LNCaP clone FGC (cell line): ENCODE data around the gene IQGAP2.

Experiments
- DNase-seq: peaks from one replicate; pipeline ENCODE4 v3.0.0-alpha.2; 2011; ENCODE audit warnings: low read depth
- H3K4me3 ChIP-seq: 2 replicates; pipeline ENCODE4 v1.5.1; 2011; ENCODE audit warnings: mild to moderate bottlenecking, low read depth, low read length, control low read depth
- CTCF ChIP-seq: IDR thresholded peaks from 2 replicates; pipeline ENCODE4 v1.5.1; 2012; ENCODE audit warnings: mild to moderate bottlenecking; ENCODE audit not compliant: control insufficient read depth, insufficient read depth; ENCODE audit errors: extremely low read depth

The IQGAP2 gene

GRCh38 chr5:76495870-76496269, 92.8 kb downstream of the IQGAP2 start:
- TF ChIP-seq CTCF: no peak
- no peak for DNase-seq
- no peak overlapping the region for H3K4me3 ChIP-seq

GRCh38 chr5:76497065-76497460, 94.0 kb downstream of the IQGAP2 start:
- H3K4me3 ChIP-seq: no peak overlapping the region
- DNase-seq: no peak
- no peak for TF ChIP-seq CTCF

- H3K4me3 ChIP-seq: no peak overlapping the region
- no peak for DNase-seq
- TF ChIP-seq CTCF: no peak
These were observed 95.1 kb downstream of the IQGAP2 start for GRCh38 chr5:76497986-76498717.

- no peak for DNase-seq
- no peak overlapping the region for H3K4me3 ChIP-seq
- TF ChIP-seq CTCF: no peak
These were observed 96.5 kb downstream of the IQGAP2 start for GRCh38 chr5:76499507-76500161.

- no peak overlapping the region for H3K4me3 ChIP-seq
- no peak for TF ChIP-seq CTCF
- no peak for DNase-seq
These were observed 97.7 kb downstream of the IQGAP2 start for GRCh38 chr5:76500633-76501393.

- DNase-seq: no peak
- no peak overlapping the region for H3K4me3 ChIP-seq
- no peak for TF ChIP-seq CTCF
These were observed 100.8 kb downstream of the IQGAP2 start for GRCh38 chr5:76503929-76504328.
